Karpas-422 (cell line): ENCODE results near the gene TRABD2B. TPM values are rescaled to one million over a fixed set of nuclear protein-coding genes. Genes with fewer than 3 reads are reported as not detected.
A peak's percentile ranks its signal among the peaks of the same experiment; 100 is the strongest.

Source experiments
- DNase-seq: peaks from one replicate; pipeline ENCODE4 v3.0.0-alpha.2; 2015
- H2AFZ ChIP-seq: fragments of 200-600 bp; sonication (generic); 2 replicates; pipeline ENCODE4 v1.6.1; 2014; ENCODE audit warnings: antibody characterized with exemption, low read length, mixed read lengths
- H3K27ac ChIP-seq: fragments of 200-600 bp; sonication (generic); 2 replicates; pipeline ENCODE4 v1.5.1; 2014; ENCODE audit warnings: mild to moderate bottlenecking, low read length, moderate library complexity
- H3K27me3 ChIP-seq: fragments of 200-600 bp; sonication (generic); 2 replicates; pipeline ENCODE4 v1.6.1; 2014; ENCODE audit warnings: low read length, mixed read lengths
- H3K36me3 ChIP-seq: fragments of 200-600 bp; sonication (generic); 2 replicates; pipeline ENCODE4 v1.6.1; 2014; ENCODE audit warnings: low read length, mixed read lengths; ENCODE audit not compliant: insufficient read depth
- H3K4me1 ChIP-seq: fragments of 200-600 bp; sonication (generic); 2 replicates; pipeline ENCODE4 v1.6.1; 2014; ENCODE audit warnings: mild to moderate bottlenecking, low read length, mixed read lengths
- H3K4me2 ChIP-seq: fragments of 200-600 bp; sonication (generic); 2 replicates; pipeline ENCODE4 v1.6.1; 2014; ENCODE audit warnings: low read length, low read depth, mild to moderate bottlenecking; ENCODE audit not compliant: poor library complexity, severe bottlenecking
- H3K4me3 ChIP-seq: fragments of 200-600 bp; sonication (generic); 2 replicates; pipeline ENCODE4 v1.5.1; 2014; ENCODE audit warnings: mild to moderate bottlenecking, antibody characterized with exemption, low read length, mixed read lengths
- H3K79me2 ChIP-seq: fragments of 200-600 bp; sonication (generic); 2 replicates; pipeline ENCODE4 v1.6.1; 2014; ENCODE audit warnings: mild to moderate bottlenecking, low read length, mixed read lengths
- H3K9ac ChIP-seq: fragments of 200-600 bp; sonication (generic); 2 replicates; pipeline ENCODE4 v1.6.0; 2014; ENCODE audit warnings: low read length
- H3K9me2 ChIP-seq: fragments of 200-600 bp; sonication (generic), shearing (Covaris generic); replicated peaks from 2 replicates; pipeline ENCODE4 v1.6.0; 2014; ENCODE audit warnings: mild to moderate bottlenecking, low read length, moderate library complexity; ENCODE audit not compliant: insufficient read depth
- H3K9me3 ChIP-seq: fragments of 300-700, 200-600 bp; sonication (generic); 2 replicates; pipeline ENCODE4 v1.6.1; 2014; ENCODE audit warnings: low read length, mixed read lengths
- H4K20me1 ChIP-seq: fragments of 200-600 bp; sonication (generic); 2 replicates; pipeline ENCODE4 v1.6.1; 2014; ENCODE audit warnings: mild to moderate bottlenecking, antibody characterized with exemption, low read length, low read depth; ENCODE audit not compliant: insufficient read depth
- total RNA-seq: library from RNA; depleted of rRNA; stranded (reverse); fragments of >200 nt; shearing (Covaris generic); gene quantifications from 2 replicates; pipeline ENCODE4 v1.2.3, GENCODE V29; 2014; ENCODE audit warnings: low replicate concordance

The TRABD2B gene
- total RNA-seq, 1 experiment from 2014 or later = not detected

DNA sequence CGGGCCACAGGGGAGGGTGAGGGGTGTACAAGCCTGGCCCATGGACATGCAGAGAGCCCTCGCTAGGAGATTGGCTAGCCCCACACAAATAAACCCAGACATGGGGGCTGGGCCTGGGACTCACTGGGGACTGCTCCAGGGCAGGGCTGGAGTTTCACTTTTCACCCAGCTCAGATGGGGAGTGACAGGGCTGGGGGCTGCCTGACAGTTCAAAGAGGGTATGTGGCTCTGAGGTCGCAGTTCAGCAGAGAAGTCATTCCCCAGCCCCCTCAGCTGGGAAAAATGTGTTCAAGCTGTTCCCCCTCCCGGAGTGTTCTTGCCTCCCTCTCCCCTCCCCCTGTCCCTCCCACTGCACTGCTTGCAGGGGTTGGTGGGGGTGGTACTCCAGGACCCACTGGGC is 277.1 kb downstream of the TRABD2B start:
- Histone ChIP-seq H3K4me1 (no peaks in the 10 kb centered on the region), H3K9me2 (no peaks in the 10 kb centered on the region), H3K79me2 (no peaks in the 10 kb centered on the region), H3K9ac (no peak overlapping the region), H3K27ac (no peak overlapping the region), H3K27me3 (no peaks in the 10 kb centered on the region), H3K4me2 (no peak overlapping the region), H4K20me1 (no peaks in the 10 kb centered on the region), H3K36me3 (no peaks in the 10 kb centered on the region), H2AFZ (no peak overlapping the region), H3K4me3 (no peak overlapping the region), H3K9me3 (no peaks in the 10 kb centered on the region)
- no peak for DNase-seq

DNA sequence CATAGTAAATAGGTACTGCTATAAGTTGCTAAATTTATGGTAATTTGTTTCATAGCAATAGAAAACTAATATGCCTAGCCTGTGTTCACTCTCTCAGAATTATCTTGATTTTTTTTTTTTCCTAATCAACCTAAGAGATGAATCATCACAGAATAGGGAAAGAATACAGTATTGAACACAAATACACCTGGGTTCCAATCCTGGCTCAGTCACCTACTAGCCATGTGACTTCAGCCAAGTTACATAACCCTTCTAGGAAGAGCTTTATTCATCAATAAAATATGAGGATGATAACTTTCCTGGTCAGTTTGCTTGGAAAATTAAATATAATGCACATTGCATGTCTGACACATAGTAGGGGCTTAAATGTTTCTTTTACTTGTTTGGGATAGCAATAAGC is 279.8 kb downstream of the TRABD2B start:
- Histone ChIP-seq H3K27me3 (no peaks in the 10 kb centered on the region), H3K4me3 (no peak overlapping the region), H3K79me2 (no peaks in the 10 kb centered on the region), H3K36me3 (no peaks in the 10 kb centered on the region), H3K9me2 (no peaks in the 10 kb centered on the region), H3K4me1 (no peaks in the 10 kb centered on the region), H2AFZ (no peak overlapping the region), H3K9ac (no peak overlapping the region), H3K4me2 (no peak overlapping the region), H4K20me1 (no peaks in the 10 kb centered on the region), H3K27ac (no peak overlapping the region), H3K9me3 (no peaks in the 10 kb centered on the region)
- DNase-seq = no peak

DNA sequence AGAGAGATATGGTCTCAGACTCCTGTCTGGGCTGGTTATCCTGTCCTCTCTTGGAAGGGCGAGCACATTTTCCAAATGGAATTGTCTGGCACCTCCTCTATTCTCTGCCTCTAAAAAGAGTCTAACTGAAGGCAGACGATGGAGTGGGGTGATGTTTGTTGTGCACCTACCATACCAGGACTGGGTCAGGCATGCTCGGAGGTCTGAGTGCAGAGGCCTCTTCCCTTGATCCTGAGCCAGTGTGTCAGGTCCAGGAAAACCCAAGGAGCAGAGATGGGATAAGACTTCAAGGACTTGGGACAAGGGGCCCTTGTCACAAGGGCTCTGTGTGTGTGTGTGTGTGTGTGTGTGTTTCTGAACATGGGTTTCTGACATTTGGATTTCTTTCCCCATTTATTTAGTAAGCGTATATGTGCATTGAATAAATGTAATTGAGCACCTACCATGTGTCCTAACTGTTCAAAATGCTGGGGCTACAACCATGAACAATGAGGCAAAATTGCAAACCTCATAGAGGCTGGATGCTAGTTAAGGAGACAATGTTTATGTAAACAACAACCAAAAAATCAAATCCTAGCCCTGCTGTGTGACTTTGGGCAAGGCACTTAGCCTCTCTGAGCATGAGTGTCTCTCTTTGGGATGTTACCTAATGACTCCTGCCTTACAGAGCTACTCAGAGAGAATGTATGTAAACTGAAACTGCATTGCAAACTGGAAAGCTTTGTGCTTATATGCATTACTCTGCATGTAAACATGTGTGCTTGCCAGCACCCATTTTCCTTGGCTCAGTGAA is 283.0 kb downstream of the TRABD2B start:
- no peaks in the 10 kb centered on the region for H4K20me1 ChIP-seq
- no peak overlapping the region for H3K9ac ChIP-seq
- H3K27me3 ChIP-seq = no peaks in the 10 kb centered on the region
- no peaks in the 10 kb centered on the region for H3K36me3 ChIP-seq
- no peak for DNase-seq
- no peaks in the 10 kb centered on the region for H3K9me2 ChIP-seq
- H3K4me3 ChIP-seq = no peak overlapping the region
- peaks cover 9% of the 10 kb centered on the region; the same call in 1 of the 2 replicates for H3K4me1 ChIP-seq
- no peaks in the 10 kb centered on the region for H3K9me3 ChIP-seq
- no peak overlapping the region for H3K27ac ChIP-seq
- no peak overlapping the region for H3K4me2 ChIP-seq
- no peak overlapping the region for H2AFZ ChIP-seq
- H3K79me2 ChIP-seq = no peaks in the 10 kb centered on the region

DNA sequence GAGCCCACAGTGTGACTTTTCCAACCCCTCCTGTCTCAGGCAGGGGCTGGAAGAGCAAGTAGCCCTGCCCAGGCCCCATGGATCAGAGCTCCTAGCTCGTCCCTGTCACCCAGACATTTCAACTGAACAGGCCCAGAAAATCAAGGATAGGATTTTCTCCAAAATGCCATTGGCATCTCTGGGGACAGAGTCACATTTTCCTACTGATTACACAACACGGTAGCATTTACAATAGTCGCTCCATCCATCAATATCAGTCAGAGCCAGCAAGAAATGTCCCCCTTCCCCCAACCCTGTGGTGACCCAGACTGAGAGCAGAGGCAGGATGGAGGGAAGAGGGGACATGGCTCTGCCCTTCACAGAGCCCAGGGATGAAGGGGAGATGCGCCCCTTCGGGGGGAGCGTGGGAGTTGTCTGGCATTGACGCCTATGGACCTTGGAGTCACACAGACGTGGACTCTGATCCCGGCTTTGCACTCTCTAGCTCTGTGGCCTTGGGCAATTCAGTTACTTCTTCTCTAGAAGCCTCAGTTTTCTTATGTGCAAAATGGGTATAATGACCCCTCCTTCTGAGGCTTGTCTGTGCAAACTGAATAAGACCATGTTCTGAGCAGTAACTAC is 283.7 kb downstream of the TRABD2B start:
- Histone ChIP-seq H3K9ac (no peak overlapping the region), H3K4me1 (peaks cover 9% of the 10 kb centered on the region; the same call in 1 of the 2 replicates), H3K36me3 (no peaks in the 10 kb centered on the region), H3K27ac (no peak overlapping the region), H3K27me3 (no peaks in the 10 kb centered on the region), H3K9me2 (no peaks in the 10 kb centered on the region), H2AFZ (no peak overlapping the region), H3K79me2 (no peaks in the 10 kb centered on the region), H3K4me3 (no peak overlapping the region), H4K20me1 (no peaks in the 10 kb centered on the region), H3K4me2 (no peak overlapping the region), H3K9me3 (no peaks in the 10 kb centered on the region)
- no peak for DNase-seq

DNA sequence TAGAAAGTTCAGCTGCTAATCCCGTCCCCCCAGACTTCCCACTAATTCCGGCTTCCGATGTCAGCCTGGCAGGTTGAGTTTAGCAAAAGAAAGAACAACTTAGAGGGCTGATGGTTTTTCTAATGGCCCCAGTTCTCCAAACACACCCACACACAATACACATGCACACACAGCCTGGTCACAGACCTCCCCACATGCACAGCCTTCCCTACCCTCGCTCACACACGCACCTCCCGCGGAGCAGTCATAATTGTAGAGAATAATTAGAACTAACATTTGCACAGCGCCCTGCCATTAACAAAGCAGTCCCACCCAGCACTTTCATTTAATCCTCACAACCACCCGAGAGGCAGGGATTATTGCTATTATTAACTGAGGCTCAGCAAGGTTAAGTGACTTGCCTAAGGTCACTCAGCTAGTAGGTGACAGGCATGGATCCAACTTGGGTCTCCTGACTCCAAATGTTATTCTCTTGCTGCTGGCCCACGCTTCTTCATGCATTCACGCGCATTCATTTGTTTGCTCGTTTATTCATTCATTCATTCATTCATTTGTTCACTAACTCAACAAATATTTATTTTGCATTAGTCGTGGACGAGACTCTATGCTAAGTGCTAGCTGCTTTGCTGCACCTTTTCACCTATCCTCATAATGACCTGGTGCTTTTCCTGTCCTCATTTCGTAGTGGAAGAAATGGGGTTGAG is 284.4 kb downstream of the TRABD2B start:
- Histone ChIP-seq H4K20me1 (no peaks in the 10 kb centered on the region), H3K9me2 (no peaks in the 10 kb centered on the region), H3K79me2 (no peaks in the 10 kb centered on the region), H3K36me3 (no peaks in the 10 kb centered on the region), H3K27ac (no peak overlapping the region), H3K4me1 (peaks cover 9% of the 10 kb centered on the region; the same call in 1 of the 2 replicates), H3K4me2 (no peak overlapping the region), H3K9me3 (no peaks in the 10 kb centered on the region), H2AFZ (no peak overlapping the region), H3K27me3 (no peaks in the 10 kb centered on the region), H3K4me3 (no peak overlapping the region), H3K9ac (no peak overlapping the region)
- DNase-seq = no peak

DNA sequence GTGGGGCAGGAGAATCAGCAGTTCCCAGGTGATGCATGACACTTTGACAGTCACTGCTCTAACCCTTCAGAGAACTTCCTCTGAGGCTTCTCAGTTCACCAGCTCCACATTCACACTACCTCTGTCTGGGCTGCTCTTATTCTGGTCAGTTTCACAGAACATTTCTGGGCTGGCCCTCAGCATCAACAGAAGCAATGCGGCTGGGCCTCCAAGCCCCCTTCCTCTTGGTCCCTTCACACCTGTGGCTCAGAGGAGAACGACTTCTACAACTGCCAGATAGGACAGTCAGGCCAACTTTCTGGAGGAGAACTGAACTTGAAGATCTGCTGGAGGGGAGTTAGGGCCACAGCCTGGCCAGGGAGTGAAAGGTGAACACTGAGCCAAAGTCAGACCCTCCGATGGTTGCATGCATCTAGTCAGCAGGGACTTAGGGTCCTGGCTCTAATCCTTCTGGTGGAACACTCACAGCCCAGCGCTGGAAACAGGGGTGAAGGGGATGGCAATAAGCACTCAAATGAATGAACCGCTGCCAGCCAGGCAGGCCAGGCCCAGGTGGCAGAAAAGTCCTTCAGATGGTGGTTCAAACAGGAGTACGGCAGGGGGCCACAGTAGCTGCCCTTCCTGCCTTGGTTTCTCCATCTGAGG is 285.2 kb downstream of the TRABD2B start:
- no peaks in the 10 kb centered on the region for H4K20me1 ChIP-seq
- H3K4me3 ChIP-seq = no peak overlapping the region
- H3K9ac ChIP-seq = no peak overlapping the region
- H3K27ac ChIP-seq = no peak overlapping the region
- H3K79me2 ChIP-seq = no peaks in the 10 kb centered on the region
- no peaks in the 10 kb centered on the region for H3K9me2 ChIP-seq
- H3K4me1 ChIP-seq = peaks cover 13% of the 10 kb centered on the region; the same call in 1 of the 2 replicates
- no peak overlapping the region for H2AFZ ChIP-seq
- no peak overlapping the region for H3K4me2 ChIP-seq
- H3K27me3 ChIP-seq = no peaks in the 10 kb centered on the region
- DNase-seq = no peak
- H3K9me3 ChIP-seq = no peaks in the 10 kb centered on the region
- H3K36me3 ChIP-seq = no peaks in the 10 kb centered on the region

DNA sequence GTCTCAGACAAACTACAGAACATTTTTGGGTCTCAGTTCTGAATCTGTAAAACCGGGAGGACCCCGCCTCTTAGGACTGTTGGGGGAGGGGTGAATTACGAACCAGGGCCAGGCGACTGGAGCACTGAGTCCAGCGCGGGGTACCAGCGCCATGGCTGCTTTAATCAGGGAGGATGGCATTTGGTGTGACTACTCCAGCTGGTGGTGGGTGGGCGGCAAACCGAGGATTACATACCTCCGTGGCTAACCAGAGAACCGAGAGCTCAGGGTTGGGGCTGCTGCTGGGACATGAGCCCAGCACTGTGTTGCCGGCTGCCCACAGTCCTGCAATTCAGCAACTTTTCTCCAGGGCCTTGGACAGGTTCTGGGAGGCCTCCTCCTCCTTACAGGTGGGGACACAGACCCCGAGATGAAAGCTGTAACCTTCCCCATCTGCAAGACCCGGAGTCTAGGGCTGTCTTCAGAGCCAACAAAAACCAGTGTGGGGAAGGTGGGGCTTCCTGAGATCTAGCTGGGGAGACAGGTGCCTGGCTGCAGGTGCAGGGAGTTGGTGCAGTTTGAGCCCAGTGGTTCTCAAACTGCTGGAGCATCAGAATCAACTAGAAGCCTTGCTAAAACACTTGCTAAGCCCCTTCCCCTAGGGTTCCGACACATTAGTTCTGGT is 285.9 kb downstream of the TRABD2B start:
- Histone ChIP-seq H2AFZ (no peak overlapping the region), H3K4me2 (peak overlapping the region; percentile 6), H3K36me3 (no peaks in the 10 kb centered on the region), H3K27ac (no peak overlapping the region), H3K4me3 (no peak overlapping the region), H3K9me2 (no peaks in the 10 kb centered on the region), H3K9me3 (no peaks in the 10 kb centered on the region), H3K9ac (no peak overlapping the region), H3K27me3 (no peaks in the 10 kb centered on the region), H4K20me1 (no peaks in the 10 kb centered on the region), H3K4me1 (peaks cover 13% of the 10 kb centered on the region; the same call in 1 of the 2 replicates), H3K79me2 (no peaks in the 10 kb centered on the region)
- DNase-seq = no peak
